GM18508 (cell line): ENCODE data around the gene CTNNA3.

Experiments used
- ATAC-seq: cut with Tn5 transposase; IDR thresholded peaks from one replicate; pipeline ENCODE4 v1.9.1; 2021; ENCODE audit warnings: moderate number of reproducible peaks; ENCODE audit not compliant: insufficient read depth, unreplicated experiment

CTNNA3 gene

GRCh38 chr10:67666416-67667034, 29.5 kb downstream of the CTNNA3 start:
- no peak for ATAC-seq

GRCh38 chr10:67665491-67665890, 30.5 kb downstream of the CTNNA3 start:
- no peak for ATAC-seq

GRCh38 chr10:67664942-67665341, 31.1 kb downstream of the CTNNA3 start:
- no peak for ATAC-seq

- no peak for ATAC-seq
Measured at GRCh38 chr10:67663449-67664087, 32.4 kb downstream of the CTNNA3 start.

- no peak for ATAC-seq
Measured at GRCh38 chr10:67662415-67662814, 33.6 kb downstream of the CTNNA3 start.

GRCh38 chr10:67659497-67659896, 36.5 kb downstream of the CTNNA3 start:
- ATAC-seq, result no peak

GRCh38 chr10:67657775-67658174, 38.2 kb downstream of the CTNNA3 start:
- ATAC-seq, result no peak

- ATAC-seq, result no peak
Measured at GRCh38 chr10:67650558-67650957, 45.4 kb downstream of the CTNNA3 start.

GRCh38 chr10:67648613-67649229, 47.3 kb downstream of the CTNNA3 start:
- no peak for ATAC-seq

- no peak for ATAC-seq
Measured at GRCh38 chr10:67630904-67631303, 65.1 kb downstream of the CTNNA3 start.

GRCh38 chr10:67629461-67629971, 66.5 kb downstream of the CTNNA3 start:
- no peak for ATAC-seq

- ATAC-seq, result no peak
Measured at GRCh38 chr10:67622984-67623383, 73.0 kb downstream of the CTNNA3 start.

GRCh38 chr10:67622511-67622910, 73.5 kb downstream of the CTNNA3 start:
- ATAC-seq, result no peak

- ATAC-seq, result no peak
Measured at GRCh38 chr10:67621834-67622233, 74.2 kb downstream of the CTNNA3 start.

- ATAC-seq, result no peak
Measured at GRCh38 chr10:67618116-67618515, 77.9 kb downstream of the CTNNA3 start.

- ATAC-seq, result peak; percentile 93
Measured at GRCh38 chr10:67612577-67613537, 83.1 kb downstream of the CTNNA3 start.

- ATAC-seq, result no peak
Measured at GRCh38 chr10:67612176-67612575, 83.8 kb downstream of the CTNNA3 start.

- ATAC-seq, result no peak
Measured at GRCh38 chr10:67609996-67610793, 85.8 kb downstream of the CTNNA3 start.

GRCh38 chr10:67608001-67608400, 88.0 kb downstream of the CTNNA3 start:
- no peak for ATAC-seq

GRCh38 chr10:67607472-67607871, 88.5 kb downstream of the CTNNA3 start:
- no peak for ATAC-seq
